CD4-positive, alpha-beta T cell treated with Interferon gamma for 1 hour (primary cell): ENCODE data around the gene ROBO2.
"Not testable (repeated sequence)": the region's sequence is repeated elsewhere in the genome, so short reads cannot be mapped to it uniquely, and the experiment has no call there.

Experiments used
- DNase-seq: peaks from one replicate; pipeline ENCODE4 v3.0.0-alpha.2; 2020

ROBO2 gene

DNA sequence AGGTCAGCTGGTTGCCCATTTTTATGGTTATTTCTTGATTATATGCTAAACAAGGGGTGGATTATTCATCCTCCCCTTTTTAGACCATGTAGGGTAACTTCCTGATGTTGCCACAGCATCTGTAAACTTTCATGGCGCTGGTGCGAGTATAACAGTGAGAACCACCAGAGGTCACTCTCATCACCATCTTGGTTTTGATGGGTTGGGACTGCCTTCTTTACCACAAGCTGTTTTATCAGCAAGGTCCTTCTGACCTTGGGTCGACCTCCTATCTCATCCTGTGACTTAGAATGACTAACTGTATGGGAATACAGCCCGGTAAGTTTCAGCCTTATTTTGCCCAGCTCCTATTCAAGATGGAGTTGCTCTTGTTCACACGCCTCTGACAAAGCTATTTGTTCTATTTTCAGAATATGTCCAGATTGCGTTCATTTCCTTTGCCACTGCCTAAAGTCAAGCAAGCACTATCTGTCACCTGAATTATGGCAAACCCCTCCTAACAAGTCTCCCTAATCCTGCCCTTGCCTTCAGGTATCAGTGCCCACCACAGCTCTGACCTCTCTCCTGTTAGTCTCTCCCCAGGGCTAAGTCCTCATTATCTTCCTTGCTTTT is 308.5 kb downstream of the ROBO2 start:
- DNase-seq: no peak

DNA sequence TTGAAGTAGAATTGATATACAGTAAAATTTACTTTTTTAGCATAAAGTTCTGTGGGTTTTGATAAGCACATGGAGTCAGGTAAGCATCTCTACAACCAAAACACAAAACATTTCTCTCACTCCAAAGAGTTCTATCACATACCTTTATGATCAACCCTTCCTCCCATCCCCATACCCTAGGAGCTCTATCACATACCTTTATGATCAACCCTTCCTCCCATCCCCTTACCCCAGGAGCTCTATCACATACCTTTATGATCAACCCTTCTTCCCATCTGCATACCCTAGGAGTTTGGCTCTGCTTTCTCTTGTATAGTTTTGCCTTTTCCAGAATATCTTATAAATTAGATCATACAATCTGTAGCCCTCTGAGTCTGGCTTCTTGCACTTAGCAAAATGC is 315.1 kb downstream of the ROBO2 start:
- DNase-seq: no peak

DNA sequence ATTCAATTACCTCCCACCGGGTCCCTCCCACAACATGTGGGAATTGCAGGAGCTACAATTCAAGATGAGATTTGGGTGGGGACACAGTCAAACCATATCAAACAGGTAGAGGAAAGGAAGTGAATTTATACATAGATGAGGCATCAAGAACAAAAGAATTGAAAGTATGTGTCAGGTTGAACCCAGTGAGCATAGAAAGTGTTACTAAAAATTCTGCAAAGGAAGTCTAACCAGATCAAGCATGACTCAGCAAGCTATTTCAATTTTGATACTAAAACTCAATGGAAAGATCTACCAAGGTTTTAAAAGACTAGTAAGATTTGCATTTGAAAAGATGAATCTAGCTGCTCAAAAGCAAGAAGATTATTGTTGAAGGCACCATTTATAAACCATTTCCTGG is 323.0 kb downstream of the ROBO2 start:
- no peak for DNase-seq

DNA sequence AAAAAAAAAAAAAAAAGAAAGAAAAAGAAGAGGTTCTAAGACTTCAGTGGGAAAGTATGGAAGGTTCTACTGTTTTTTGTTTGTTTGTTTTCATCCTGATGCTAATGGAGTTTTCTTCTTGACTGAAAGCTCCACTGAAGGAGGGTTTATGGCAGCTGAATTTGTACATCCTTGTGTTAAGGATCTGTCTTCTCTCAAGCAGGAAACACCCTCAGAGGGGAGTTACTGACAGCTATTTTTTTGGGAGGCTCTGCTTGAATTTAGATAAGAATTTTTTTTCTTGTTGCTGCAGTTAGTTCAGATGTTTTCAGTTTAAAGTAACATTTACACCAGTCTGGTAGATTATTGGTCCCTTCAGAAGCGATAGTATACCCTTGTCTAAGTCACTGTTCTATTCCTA is 325.3 kb downstream of the ROBO2 start:
- no peak for DNase-seq

DNA sequence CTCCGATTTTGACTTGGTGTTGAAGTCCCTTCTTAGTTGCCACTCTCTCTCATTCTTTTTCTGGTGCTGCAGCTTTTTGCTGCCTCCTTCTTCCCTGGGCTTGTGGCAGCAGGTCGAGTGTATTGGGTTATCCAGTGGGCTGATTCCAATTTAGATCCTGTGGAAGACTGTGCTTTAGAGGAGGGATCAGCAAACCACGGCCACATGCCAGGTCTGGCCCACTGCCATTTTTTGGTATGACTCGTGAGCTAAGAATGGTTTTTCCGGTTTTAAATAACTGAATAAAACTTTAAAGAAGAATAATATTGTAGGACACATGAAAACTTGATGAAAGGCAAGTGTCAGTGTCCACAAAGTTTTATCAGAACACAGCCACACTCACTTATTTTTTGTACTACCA is 330.5 kb downstream of the ROBO2 start:
- no peak for DNase-seq

- no peak for DNase-seq
These were observed 332.1 kb downstream of the ROBO2 start for GRCh38 chr3:77372018-77372417.

DNA sequence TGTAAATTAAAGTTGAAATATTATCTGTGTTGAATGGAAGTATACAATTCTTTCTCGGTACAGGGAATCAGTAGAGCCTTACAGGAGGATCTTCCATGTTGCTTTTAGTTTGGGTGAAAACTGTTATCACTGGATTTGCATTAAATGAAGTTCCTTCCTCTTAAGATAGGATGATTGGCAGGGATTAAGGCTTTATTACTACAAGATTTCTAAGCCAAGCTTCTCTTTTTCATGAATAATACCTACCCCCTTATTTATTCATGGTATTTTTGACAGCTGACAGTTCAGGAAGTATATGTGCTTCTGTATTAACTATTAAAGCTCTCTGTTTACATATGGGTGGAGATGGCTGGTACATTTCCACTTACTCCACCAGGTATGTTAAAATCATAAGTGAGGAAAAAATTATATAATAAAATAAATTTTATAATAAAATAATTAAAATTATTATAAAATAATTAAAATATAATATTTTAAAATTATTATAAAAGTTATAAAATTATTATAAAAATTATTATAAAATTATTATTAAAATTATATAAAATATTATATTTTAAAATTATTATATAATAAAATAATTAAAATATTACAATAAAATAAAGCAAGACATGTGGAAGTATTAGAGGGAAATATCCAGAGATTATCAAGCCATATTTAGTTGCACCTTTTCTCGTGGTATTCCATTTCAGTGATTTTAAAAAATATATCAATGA is 332.9 kb downstream of the ROBO2 start:
- no peak for DNase-seq

DNA sequence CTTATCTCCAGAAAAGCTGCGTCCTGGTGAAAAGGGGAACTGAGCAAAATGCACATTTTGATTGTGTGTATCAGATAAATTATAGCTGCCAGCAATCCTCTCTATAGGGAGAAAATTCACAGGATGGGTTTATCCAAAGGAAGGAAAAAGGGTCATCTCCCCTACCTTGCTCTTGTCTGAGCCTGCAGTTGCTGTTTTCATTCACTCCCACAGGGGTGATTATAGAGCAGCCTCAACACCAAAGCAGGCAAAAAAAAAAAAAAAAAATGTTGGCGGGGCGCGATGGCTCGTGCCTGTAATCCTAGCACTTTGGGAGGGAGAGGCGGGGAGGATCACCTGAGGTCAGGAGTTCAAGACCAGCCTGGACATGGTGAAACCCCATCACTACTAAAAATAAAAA is 333.7 kb downstream of the ROBO2 start:
- DNase-seq: no peak

DNA sequence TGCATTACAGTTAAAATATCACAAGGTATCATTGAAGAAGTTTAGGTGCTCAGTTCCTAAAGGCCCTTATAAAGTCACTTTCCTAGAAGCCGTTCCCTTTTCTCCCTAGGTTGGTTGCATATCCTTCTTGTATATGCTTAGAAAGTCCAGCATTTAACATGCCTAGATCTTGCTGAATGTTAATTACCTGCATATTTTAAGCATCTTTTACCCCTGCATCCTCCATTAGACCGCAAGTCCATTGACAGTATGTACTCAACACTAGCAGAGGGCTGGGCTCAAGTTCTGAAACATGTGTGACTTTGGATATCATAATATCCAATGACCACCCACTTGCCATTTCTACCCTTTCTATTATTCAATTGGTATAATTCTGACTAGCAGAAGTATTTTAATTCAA is 336.6 kb downstream of the ROBO2 start:
- DNase-seq: no peak

DNA sequence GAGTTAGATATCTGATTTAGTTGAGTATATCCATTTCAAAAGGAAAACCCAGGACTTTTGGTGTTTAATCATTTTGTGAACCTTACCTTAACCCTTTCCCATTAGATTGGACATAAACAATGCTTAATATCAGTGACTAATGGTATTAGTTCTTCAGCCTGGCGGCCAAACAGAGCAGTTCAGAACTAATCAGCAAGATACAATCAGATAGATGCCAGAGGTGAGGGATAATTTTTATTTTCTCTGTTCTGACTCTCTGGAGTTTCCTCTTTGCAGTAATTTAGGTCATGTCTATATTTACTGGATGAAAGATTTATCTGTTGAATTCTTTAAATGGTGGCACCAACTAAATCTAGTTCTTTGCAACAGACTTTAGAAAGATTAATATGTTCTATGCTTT is 337.8 kb downstream of the ROBO2 start:
- no peak for DNase-seq

GRCh38 chr3:77380136-77380535 is 340.2 kb downstream of the ROBO2 start:
- no peak for DNase-seq

- no peak for DNase-seq
These were observed 341.5 kb downstream of the ROBO2 start for GRCh38 chr3:77381431-77381830.

GRCh38 chr3:77392181-77392580 is 352.3 kb downstream of the ROBO2 start:
- DNase-seq: no peak

DNA sequence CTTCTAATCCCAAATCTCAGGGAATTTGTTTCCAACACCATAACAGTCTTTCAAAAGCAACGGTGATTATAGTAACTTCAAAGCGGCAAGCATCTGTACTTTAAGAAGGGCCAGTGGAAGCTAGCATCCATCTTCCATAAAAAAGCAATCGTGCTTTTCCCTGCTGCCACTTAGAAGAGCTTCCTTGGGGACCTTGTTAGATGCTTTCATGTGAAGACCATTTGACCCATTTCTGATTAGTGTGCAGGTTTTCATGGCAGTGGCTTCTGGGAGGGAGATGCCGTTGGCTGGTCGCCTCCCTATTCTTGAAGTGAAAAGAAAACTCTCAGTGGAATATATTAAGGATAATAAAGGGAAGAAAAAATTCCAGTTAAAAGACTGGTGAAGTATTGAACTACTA is 354.1 kb downstream of the ROBO2 start:
- no peak for DNase-seq

- DNase-seq: no peak
These were observed 365.0 kb downstream of the ROBO2 start for GRCh38 chr3:77404871-77405270.

GRCh38 chr3:77407441-77407840 is 367.5 kb downstream of the ROBO2 start:
- DNase-seq: no peak

DNA sequence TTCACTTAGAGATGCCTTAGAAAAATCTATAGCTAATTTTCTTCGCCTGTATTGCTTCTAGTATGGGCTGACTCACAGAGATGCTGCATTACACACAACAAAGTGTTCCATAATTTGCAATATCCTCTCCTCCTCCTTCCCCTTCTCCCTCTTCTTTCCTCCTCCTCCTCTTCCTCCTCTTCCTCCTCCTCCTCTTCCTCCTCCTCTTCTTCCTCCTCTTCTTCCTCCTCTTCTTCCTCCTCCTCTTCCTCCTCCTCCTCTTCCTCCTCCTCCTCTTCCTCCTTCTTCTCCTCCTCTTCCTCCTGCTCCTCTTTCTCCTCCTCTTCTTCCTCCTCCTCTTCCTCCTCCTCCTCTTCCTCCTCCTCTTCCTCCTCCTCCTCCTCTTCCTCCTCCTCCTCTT is 370.4 kb downstream of the ROBO2 start:
- DNase-seq: not testable (repeated sequence)

DNA sequence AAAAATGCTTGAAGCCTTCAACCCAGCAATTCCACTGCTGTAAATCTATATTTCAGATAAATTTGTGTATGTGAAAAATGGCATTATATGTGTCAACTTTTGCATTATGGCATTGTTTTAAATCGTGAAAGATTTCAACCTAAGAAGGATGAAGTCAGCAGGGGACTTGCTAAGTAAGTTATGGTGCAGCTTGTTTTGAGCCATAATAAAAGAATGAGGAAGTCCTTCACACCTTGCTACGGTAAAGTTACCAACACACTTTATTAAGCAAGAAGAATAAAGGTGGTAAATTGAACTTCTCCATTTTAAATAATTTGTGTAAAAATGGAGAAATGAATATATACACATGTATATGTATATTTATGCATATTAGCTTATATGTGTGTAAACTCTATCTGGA is 371.4 kb downstream of the ROBO2 start:
- DNase-seq: no peak

- no peak for DNase-seq
These were observed 372.1 kb downstream of the ROBO2 start for GRCh38 chr3:77412021-77412438.

DNA sequence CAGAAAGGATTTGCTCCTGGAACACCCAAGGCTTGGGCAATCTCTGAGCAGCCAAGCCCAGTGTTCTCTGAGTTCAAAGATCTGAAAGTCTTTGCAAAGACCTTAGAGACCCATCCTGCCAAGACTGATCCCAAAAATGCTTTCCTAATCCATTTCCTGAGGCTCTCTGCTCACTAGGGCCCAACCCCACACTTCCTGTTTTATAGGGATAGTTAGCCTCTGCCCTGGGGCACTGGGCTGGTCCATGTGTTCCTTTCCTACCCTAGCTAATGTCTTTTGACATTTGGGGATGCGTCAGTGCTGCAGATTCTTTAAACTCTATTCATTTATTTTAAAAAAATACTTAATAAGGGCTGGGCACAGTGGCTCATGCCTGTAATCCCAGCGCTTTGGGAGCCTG is 372.7 kb downstream of the ROBO2 start:
- no peak for DNase-seq

DNA sequence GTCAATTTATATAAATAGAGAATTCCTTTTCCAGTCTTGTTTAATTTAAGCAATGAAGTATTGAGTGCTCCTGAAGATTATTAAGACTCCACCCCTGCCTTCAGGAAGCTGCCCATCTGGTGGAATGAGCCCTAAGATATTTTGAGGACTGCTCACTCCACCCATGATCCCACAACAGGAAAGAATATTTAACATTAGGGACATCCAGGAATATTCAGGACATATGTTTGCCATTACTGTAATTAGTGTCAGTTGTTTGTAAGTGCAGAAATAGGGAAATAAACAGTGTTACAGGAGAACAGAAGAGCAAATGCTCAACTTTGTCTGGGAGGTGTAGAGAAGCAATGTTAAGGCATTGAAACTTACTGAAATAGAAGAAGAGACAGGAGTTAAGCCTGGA is 375.0 kb downstream of the ROBO2 start:
- no peak for DNase-seq

DNA sequence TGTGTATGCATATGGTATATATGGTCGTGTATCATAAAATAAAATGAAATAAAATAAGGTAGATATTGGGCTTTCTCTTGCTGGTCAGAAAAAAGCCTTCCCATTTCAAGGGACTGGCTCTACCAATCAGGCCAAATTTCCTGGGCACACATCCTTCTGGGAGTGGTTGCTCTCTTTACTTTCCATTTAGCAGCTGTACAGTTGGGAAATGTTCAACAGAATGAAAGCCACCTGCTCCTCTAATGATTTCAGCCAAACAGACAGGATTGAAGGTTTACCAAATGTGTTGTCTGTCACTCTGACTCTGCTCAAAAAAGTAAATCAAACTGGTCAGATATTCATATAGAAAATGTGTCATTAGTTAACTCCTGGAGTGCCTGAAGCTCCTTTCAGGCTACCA is 380.4 kb downstream of the ROBO2 start:
- DNase-seq: no peak

GRCh38 chr3:77421916-77422315 is 382.0 kb downstream of the ROBO2 start:
- no peak for DNase-seq

DNA sequence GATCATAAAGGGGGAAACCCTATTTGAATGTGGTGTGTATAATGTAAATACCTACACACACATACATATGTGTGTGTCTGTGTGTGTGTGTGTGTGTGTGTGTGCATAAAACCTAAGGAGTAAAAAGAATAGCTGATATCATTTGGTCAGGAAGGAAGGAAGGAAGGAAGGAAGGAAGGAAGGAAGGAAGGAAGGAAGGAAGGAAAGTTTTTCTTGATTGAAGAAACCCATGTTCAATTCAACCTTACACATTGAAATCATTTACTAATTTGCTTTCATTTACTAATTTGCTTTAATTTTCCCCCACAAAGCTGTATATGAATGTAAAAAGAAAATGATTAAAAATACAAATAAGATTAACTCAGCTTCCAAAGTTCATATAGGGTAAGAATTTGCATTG is 386.6 kb downstream of the ROBO2 start:
- no peak for DNase-seq

- no peak for DNase-seq
These were observed 387.6 kb downstream of the ROBO2 start for GRCh38 chr3:77427528-77427927.
